ENCODE data around the gene TMEM242.

The TMEM242 gene

DNA sequence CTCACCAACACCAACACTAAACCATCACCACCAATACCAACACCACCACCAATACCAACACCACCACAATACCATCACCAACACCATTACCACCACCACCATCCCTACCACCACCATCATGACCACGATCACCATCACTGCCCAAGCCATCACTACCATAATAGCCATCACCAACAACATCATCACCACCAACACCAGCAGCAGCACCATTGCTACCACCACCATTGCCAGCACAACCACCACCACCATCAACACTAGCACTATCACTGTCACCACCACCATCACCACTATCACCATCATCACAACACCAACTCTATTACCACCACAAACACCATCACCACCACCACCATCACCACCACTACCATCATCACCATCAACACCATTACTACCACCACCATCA is 53.0 kb downstream of the TMEM242 start:
- no peak for DNase-seq (ENCODE audit: low read depth)

DNA sequence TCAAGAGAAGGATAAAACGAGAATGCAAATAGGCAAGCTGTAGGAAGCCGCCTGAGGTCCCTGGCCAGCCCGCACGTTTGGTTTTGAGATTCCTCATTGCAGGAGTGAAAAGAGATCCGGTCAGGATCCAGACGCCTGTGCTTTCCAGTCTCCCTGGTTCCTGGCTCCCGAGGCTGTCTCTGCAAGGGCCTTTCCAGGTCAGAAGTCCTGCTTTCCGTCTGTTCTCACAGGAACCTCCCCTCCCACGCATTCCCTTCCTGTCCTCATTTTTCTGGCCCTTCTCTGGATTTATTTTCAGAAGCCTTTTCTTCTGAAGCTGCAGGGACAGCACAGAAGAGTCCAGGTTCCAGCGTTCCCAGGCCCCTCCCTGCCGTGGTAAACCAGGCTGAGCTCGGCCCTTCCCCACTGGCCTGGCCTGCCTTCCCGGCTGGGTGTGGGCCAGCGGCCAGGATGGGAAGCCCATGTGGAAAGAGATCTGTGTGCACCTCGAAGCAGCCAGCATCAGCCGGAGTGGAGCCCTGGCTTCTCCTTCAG is 54.0 kb downstream of the TMEM242 start:
- DNase-seq (ENCODE audit: low read depth): no peak

DNA sequence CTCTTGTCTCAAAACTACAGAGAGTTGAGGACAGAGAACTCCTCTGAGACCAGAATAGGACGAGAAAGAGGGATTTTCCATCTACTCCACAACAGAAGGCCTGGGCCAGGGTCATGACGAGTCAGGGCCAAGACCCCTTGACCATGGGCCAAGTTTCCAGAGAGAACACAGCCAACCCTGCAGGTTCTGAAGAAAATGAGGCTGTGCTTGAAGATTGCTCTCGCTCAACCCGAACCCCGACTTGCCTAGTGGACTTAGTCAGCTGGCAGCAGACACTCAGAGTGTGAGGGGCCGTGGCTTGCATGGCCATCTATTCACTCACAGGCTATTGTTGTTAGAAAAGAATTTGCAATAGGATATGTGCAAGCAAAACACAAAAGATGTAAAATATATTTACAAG is 54.5 kb downstream of the TMEM242 start:
- no peak for DNase-seq (ENCODE audit: low read depth)

DNA sequence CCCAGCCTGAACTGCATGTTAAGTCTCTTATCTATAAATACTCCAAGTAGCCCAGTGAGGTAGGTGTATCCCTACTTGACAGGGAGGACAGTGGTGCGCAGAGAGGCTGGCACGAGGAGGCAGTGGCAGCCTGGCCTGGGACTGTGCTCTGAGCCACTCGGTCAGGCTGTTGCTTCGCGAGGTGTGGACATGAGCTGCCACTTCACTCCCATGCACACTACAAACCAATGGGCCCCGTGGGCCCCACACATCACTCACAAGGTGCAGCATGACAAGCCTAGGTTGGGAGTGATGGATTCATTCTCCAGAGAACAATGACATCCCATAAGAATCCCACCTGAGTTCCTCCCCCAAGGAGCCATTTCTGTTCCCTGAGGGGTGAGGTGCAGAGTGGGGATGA is 54.9 kb downstream of the TMEM242 start:
- DNase-seq (ENCODE audit: low read depth): no peak

DNA sequence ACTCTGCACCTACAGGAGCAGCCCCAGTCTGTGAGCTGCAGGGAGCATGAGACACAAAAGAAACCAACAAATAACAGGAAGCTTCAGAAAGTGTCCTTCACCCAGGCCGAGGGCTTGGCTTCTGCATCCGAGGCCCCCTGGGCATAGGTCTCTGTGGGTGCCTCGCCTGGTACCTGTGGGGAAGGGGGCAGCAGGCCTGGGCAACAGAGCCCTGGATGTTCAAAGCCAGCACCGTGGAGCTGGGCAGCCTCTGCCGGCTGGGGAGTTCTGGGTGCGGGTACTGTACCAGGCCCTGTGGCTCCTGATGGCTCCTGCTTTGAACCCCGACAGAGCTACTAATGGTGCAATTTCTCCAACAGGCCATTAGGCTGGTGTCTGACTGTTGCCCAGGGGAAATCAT is 55.7 kb downstream of the TMEM242 start:
- no peak for DNase-seq (ENCODE audit: low read depth)

DNA sequence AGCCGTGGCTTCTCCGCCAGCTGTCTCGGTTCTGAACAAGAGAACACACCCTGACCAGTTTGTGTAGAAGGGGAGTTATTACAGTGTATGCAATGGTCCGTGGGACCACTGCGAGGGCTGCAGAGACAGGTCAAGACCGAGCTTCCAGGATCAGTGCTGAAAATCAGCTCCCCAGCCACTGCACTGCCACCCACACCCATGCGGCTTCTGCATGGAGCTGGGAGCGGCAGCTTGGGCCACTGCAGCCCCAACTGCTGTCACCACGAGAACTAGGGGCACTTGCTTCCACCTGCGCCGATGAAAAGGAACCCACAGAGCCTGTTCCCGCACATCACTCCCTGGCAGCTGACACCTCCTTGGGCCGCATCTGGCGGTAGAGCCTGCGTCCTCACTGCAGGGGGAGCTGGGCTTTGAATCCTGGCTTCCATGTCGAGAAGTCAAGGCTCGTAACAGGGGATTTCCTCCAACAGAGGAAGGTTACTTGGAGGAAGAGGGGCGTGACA is 56.2 kb downstream of the TMEM242 start:
- DNase-seq (ENCODE audit: low read depth): no peak

DNA sequence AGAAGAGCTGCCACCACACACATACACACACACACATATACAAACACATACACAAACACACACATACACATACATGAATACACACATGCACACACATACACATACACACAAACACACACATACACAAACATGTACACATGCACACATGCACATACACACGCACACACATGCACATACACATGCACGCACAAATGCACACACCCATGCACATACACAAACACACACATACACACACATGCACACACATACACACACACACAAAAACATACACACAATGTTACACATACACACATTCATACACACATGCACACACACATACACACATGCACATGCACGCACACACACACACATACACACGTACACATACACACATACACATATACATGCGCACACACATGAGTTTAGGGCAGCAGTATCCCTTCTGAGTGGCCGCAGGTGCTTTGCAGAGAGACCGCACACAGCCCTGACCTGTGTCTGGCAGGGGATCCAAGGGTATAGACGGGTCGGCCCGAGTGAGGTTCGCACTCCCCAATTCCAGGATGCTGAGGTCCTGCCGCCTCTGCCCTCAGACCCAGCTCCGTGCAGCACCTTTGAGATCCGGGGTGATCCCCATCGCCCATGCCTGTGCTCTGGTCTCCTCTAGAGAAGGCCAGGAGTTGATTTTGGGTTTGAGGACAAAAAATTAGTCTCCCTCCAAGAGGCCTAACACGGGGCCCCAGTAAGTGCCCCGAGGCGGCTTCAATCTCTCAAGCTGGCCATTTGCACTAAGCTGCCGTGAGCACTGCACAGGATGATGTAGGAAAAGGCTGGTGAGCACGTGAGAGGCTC is 56.8 kb downstream of the TMEM242 start:
- DNase-seq (ENCODE audit: low read depth): no peak

DNA sequence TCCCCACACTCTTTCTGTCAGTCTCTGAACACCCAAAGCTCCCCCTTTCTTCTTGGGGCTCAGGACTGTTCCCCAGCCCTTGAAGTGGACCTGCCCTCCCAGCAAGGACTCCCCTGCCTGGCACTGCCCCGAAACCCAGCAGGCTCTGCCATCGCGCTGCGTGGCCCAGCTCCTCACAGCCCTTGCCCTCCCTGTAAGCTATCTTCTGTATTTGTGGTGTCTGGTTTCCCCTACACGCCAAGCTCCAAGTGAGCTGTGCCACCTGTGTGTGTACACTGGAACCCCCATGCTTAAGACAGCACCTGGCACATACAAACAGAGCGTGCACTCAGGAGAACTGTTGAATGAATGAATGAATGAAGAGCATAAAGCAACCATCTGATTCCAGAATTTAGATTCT is 57.7 kb downstream of the TMEM242 start:
- no peak for DNase-seq (ENCODE audit: low read depth)

DNA sequence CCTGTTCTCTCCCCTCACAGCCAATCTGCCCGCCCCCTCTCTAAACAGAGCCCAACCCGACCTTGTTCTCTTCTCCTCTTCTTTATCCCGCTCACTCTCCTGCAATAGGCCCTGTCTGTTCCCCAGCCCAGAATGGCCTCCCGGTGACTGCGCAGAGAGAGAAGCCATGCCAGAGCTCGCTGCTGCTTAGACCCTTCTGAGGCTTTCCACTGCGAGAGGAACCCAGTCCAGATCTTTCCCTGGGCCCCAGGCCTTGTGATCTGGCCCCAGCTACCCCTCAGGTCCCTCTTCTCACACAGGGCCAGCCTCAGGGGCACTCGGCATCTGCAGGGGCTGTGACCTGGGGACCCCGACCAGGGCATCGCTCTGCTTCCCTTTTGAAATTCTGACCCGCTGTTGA is 58.1 kb downstream of the TMEM242 start:
- DNase-seq (ENCODE audit: low read depth): no peak

DNA sequence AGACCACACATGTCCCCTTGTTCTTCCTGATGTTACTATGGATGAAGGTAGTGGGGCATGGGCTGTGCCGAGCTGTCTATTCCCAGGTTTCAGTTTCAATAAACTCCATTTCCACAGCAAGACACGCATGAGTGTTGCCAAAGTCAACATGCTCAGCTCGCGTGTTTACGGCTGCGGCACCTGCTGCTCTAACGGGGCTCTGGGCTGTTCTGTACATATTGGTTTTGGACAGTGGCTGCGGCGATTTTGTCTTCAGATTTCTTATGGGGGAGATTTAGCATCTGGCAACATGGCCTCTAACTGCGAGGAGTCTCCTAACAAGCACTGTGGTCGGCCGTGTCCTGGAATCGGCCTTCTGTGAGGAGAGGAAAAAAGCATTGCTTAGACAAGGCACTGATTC is 58.6 kb downstream of the TMEM242 start:
- no peak for DNase-seq (ENCODE audit: low read depth)

DNA sequence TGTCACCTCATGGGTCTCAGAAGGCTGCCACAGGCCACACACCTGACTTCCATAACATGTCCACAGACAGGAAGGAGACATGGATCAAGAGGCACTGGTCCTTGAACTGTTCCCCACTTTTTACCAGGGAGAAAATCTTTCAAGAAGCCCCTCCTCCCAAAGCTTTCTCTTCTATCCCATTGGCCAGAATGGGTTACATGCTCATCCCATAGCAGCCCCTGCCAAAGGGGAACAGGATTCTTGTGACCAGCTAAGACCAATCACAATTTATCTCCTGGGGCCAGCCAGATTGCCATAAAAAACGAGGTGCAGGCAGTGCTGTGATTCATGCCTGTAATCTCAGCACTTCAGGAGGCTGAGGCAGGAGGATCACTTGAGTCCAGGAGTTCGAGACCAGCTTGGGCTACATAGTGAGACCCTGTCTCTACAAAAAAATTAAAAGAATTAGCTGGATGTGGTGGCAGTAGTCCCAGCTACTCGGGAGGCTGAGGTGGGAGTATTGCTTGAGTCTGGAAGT is 59.4 kb downstream of the TMEM242 start:
- no peak for DNase-seq (ENCODE audit: low read depth)

DNA sequence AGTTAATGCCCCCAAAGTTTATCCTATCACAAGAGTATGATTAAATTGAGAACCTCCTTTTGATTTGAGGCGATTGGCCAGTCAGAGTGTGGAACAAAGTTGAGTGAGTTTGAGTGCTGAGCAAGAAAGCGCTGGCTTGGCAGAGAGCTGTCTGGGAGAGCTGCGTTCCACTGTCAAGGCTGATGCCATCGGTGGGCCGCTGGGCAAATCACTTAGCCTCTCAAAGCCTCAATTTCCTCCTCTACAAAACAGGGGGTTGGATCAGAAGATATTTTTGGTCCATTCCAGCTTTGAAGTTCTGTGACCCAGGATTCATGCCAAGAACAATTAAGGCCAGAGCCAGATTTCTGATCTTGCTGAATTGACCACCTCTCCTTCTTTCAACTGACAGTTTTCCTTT is 60.2 kb downstream of the TMEM242 start:
- no peak for DNase-seq (ENCODE audit: low read depth)

DNA sequence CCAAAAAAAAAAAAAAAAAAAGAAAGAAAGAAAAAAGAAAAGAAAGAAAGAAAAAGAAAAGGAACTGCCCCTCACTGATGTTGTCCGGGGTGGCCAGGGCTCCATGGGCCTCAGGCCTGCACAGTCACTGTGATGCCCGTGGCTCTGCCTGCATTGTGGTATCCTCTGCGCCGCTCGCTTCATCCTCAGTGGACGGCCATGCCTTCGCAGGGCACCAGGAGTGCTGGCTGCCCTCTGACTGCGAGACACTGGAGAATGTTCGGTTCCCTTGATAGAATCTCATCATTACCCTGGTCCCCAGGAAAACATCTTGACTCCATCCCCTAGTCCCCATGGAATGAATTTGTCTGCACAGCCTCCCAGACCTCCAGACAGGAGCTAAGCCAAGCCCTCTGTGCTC is 61.7 kb downstream of the TMEM242 start:
- DNase-seq (ENCODE audit: low read depth): no peak

DNA sequence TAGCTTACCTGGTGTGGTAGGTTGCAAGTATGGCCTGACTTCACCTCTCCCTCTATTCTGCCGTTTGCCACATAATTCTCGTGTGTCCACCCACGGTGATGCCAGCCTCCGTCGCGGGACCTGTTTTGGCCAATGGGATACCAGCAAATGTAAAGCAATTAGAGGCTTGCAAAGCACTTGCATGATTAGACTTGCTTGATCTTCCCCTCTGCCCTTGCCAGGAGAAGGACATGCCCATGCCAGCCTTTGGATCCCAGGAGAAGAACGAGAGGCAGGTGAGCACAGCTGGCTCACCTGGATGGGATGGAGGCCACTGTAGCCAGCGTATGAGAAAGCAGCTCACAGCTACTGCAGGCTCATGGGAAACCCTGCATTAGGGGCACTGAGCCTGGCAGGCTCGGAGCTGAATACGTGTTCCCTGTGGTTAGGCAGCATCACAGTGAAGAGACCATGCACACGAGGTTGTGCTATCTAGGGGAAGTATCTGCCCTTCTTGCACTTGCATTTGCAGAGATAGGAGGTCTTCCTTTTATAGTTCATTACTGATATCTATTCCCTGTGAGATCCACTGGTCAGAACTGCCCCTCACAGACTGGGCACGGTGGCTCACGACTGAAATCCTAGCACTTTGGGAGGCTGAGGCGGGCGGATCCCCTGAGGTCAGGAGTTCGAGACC is 62.4 kb downstream of the TMEM242 start:
- no peak for DNase-seq (ENCODE audit: low read depth)

DNA sequence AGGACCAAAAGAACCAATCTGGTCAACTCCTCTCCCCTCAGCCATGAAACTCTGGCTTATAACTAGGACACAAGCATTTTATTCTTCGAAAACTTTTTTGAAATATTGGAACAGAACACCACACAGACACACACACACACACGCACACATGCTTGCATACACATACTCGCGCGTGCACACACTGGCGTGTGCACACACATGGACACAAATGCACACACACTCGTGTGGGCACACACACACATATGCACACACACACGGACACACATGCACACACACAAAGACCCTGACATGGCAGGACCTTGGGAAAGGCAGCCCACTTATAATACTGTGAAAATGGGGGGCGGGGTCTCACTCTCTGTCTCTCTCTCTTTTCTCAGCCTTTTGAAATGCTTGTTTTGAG is 63.9 kb downstream of the TMEM242 start:
- no peak for DNase-seq (ENCODE audit: low read depth)

DNA sequence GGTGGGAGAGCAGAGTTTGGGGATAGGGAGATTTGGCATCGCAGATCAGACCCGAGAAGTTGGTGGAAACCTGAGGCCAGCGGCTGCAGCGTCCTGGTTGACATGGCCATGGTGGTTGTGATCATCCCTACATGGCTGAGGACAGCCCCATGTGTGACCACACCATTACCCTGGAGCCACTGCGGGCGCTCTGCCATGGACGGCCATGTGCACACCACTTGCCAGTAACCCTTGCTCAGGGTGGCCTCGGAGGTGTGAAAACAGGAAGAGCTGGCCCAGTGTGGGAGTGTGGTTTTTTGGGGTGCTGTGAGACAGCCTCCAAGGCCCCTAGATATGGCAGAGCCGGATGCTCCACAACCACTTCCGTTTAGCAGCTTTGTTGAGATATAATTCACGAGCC is 64.4 kb downstream of the TMEM242 start:
- DNase-seq (ENCODE audit: low read depth): no peak

DNA sequence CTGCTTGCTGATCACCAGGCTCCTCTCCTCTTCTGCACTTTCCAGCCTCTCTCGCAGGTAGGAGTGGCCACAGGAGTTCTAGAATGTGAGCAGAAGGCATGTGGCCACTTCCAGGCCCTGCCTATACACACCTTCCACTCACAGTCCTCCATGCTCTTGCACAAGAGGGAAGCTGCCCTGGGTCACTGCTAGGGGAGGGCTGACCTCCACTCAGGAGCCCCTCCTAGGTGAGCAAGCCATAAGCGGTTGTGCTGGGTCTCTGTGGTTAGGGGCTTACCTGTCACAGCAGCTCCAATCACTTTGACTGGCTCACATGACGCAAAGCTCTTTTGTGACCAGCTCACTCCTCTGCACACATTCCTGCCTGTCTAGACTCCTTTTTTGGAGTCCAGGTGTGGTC is 68.2 kb downstream of the TMEM242 start:
- DNase-seq (ENCODE audit: low read depth): no peak

DNA sequence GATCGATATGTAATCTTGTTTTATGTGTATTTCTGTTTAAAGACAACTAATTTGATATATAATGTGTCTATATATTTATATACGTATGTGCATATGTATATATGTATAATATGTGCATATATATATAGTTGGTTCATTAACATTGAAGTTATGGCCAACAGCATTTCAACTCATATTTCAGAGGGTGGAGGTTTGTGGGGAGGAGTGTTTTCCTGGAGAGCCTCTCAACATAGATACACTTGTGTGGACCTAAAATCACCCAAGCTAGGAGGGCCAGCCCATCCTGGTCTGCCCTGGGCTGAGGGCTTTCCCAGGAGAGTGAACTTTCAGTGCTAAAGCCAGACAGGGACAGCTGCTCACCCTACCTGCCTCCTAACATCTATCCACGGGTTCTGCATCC is 68.8 kb downstream of the TMEM242 start:
- DNase-seq (ENCODE audit: low read depth): no peak

DNA sequence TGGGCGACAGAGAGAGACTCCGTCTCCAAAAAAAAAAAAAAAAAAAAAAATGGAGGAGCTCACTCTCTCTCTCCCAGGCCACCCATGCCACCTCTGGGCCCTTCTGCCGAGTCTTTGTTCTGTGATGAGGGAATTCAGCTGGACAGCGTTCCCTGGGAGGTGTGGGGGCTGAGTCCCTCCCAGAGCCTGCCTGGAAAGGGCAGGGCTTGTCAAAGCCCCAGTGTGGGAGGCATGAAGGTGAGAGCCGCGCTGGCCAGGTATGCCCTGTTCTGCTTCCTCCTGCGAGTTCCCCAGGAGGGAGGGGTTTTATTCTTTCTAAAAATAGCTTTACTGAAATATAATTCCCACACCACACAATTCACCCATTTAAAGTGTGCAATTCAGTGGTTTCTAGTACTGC is 69.6 kb downstream of the TMEM242 start:
- DNase-seq (ENCODE audit: low read depth): no peak

DNA sequence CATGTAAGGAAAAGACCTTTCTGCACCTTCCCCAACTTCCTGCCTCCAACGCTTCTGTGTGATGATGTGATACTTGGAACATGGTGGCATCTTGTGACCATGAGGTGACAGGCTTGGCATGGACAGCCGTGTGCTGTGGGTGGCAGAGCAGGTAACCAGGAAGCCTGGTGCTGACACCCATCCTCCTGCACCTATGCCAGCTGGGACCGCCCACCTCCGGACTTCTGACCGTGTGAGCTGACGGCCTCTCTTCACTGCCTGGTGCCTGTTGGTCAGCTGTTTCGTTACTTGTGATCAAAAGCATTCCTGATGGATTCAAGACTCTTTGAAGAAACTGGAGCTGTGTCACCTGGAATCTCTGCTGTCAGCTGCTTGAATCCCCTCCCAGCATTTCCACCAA is 70.3 kb downstream of the TMEM242 start:
- no peak for DNase-seq (ENCODE audit: low read depth)

DNA sequence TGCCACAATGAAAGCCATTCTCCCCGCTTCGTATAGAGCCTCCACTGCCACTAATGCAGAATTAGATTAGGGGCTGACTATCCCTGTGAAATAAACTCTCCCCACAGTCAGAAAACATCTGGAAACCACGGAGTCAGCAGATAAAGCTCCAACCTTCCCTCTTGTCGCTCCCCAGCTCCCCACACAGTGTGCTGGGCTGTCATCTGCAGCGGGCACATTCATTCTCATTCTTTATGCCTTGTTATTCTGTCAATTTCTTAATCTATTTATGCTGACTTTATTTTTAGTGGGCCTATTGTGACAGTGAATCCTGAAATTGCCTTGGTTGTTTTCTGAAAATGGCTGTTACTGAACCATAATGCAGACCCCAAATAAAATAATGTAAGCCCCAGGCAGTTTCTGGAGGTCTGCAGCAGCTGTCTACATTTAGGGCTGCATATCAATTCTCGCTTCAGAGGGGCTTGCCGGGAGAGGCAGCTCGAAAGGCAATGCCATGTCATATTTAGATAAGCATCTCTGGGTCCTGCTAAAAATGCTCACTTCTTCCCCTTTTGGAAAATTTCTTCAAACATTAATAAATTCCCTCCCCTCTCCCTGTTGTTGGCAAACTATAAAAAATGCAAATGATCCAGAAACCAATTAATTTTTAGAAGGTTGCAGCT is 71.6 kb downstream of the TMEM242 start:
- DNase-seq (ENCODE audit: low read depth): no peak

DNA sequence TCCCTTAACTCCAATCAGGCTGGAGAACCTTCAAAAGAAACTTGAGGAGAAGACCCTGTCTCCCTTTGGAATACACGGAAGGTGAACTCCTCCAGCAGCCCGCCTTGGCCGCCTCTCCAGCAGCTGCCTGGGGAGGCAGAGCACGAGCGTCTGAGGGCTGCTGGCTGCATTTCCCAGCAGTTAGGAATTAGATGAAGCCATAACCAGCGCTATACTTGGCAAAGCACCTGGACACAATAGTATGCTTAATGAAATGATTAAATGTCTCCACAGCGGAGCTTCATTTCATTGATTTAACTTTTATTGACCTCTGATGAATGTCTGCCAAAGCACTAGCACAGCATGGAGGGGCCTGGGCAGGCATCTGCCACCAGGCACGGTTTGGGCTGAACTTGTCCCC is 73.5 kb downstream of the TMEM242 start:
- DNase-seq (ENCODE audit: low read depth): no peak

DNA sequence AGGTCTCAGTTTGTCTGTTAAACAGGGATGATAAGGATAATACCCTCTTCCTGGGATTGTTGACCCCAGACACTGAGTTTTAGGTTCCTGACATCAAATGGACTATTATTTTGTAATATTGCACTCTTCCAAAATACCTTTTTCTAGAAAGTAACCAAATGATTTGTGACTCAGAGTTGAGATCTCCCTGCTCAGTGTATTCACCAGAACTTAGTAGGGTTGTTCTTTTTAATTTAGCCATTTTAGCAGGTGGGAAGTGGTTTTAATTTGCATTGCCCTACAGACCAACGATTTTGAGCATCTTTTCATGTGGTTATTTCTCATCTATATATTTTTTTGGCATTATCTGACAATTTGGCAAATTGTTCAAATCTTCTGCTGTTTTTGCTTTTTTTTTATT is 75.1 kb downstream of the TMEM242 start:
- no peak for DNase-seq (ENCODE audit: low read depth)
